GM21447 (cell line): ENCODE measurements around the gene STK32B.
"Not testable (repeated sequence)": the region's sequence is repeated elsewhere in the genome, so short reads cannot be mapped to it uniquely, and the experiment has no call there.

Experiments used
- ATAC-seq: cut with Tn5 transposase; IDR thresholded peaks from one replicate; pipeline ENCODE4 v1.9.1; 2021; ENCODE audit not compliant: unreplicated experiment

The STK32B gene

GRCh38 chr4:5200513-5200912, 149.2 kb downstream of the STK32B start:
- no peak for ATAC-seq

- ATAC-seq: no peak
Measured at GRCh38 chr4:5203309-5203992, 152.2 kb downstream of the STK32B start.

- ATAC-seq: no peak
Measured at GRCh38 chr4:5203993-5204310, 152.7 kb downstream of the STK32B start.

GRCh38 chr4:5204781-5205180, 153.5 kb downstream of the STK32B start:
- ATAC-seq: no peak

GRCh38 chr4:5206016-5206790, 154.9 kb downstream of the STK32B start:
- ATAC-seq: no peak

- no peak for ATAC-seq
Measured at GRCh38 chr4:5209862-5210261, 158.6 kb downstream of the STK32B start.

- no peak for ATAC-seq
Measured at GRCh38 chr4:5211282-5211839, 160.1 kb downstream of the STK32B start.

- ATAC-seq: no peak
Measured at GRCh38 chr4:5212255-5213013, 161.2 kb downstream of the STK32B start.

- no peak for ATAC-seq
Measured at GRCh38 chr4:5213087-5213595, 161.9 kb downstream of the STK32B start.

- no peak for ATAC-seq
Measured at GRCh38 chr4:5215321-5215720, 164.0 kb downstream of the STK32B start.

GRCh38 chr4:5217421-5217820, 166.1 kb downstream of the STK32B start:
- no peak for ATAC-seq

GRCh38 chr4:5218376-5219069, 167.2 kb downstream of the STK32B start:
- ATAC-seq: no peak

- ATAC-seq: no peak
Measured at GRCh38 chr4:5220028-5220427, 168.7 kb downstream of the STK32B start.

- ATAC-seq: no peak
Measured at GRCh38 chr4:5222047-5222446, 170.8 kb downstream of the STK32B start.

GRCh38 chr4:5222951-5223350, 171.7 kb downstream of the STK32B start:
- no peak for ATAC-seq

GRCh38 chr4:5224340-5224739, 173.1 kb downstream of the STK32B start:
- ATAC-seq: no peak

- no peak for ATAC-seq
Measured at GRCh38 chr4:5232549-5232948, 181.3 kb downstream of the STK32B start.

- no peak for ATAC-seq
Measured at GRCh38 chr4:5237086-5237660, 185.9 kb downstream of the STK32B start.

GRCh38 chr4:5238173-5238572, 186.9 kb downstream of the STK32B start:
- ATAC-seq: no peak

GRCh38 chr4:5247061-5247460, 195.8 kb downstream of the STK32B start:
- ATAC-seq: not testable (repeated sequence)
